A673 (cell line): ENCODE measurements around the gene KIT.

Experiments
- EZH2 ChIP-seq: fragments of 200-600 bp; sonication (generic); IDR thresholded peaks from 2 replicates; pipeline ENCODE4 v1.6.1; 2017; ENCODE audit warnings: borderline replicate concordance, low read depth, mild to moderate bottlenecking, mixed read lengths, antibody characterized with exemption, low read length; ENCODE audit not compliant: poor library complexity, severe bottlenecking
- TF ChIP-seq, protein P1 (sequence below): fragments of 300-800, 200-600 bp; sonication (generic); conservative IDR thresholded peaks from 2 replicates; pipeline ENCODE4 v1.5.1; 2017; ENCODE audit warnings: low read depth, mild to moderate bottlenecking, antibody characterized with exemption, low read length, moderate library complexity, mixed read lengths

DNA sequence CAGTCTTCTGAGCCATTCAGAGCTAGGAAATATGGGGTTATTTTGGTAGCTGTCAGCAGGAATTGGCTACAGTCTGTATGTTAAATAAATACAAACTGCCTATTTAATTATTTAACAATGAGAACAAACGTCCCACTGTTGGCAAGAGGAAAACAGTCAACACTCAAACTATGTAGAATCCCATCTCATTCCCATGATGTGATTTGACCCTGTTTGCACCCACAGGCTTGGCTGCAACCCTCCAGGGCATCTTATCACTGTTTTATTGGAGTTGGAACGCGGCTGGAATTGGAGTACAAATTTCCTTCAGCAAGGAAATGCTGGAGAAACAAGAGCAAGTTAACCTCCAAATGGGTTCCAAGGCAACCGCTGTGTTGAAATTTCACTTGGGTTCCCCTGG is 124.0 kb downstream of the KIT start:
- TF ChIP-seq, protein P1, sequence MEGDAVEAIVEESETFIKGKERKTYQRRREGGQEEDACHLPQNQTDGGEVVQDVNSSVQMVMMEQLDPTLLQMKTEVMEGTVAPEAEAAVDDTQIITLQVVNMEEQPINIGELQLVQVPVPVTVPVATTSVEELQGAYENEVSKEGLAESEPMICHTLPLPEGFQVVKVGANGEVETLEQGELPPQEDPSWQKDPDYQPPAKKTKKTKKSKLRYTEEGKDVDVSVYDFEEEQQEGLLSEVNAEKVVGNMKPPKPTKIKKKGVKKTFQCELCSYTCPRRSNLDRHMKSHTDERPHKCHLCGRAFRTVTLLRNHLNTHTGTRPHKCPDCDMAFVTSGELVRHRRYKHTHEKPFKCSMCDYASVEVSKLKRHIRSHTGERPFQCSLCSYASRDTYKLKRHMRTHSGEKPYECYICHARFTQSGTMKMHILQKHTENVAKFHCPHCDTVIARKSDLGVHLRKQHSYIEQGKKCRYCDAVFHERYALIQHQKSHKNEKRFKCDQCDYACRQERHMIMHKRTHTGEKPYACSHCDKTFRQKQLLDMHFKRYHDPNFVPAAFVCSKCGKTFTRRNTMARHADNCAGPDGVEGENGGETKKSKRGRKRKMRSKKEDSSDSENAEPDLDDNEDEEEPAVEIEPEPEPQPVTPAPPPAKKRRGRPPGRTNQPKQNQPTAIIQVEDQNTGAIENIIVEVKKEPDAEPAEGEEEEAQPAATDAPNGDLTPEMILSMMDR: no peak
- TF ChIP-seq EZH2: no peak
